ENCODE measurements around the gene ITGA2.

- no peak for TF ChIP-seq POLR2AphosphoS5 (IDR thresholded peaks at IDR 0.05; ENCODE audit: low read depth, low read length)
- no peak for TF ChIP-seq FOXP2 (optimal IDR thresholded peaks at IDR 0.05; ENCODE audit: borderline replicate concordance, extremely low read depth, extremely low read length, insufficient read depth)
- no peak for TF ChIP-seq SIN3A (IDR thresholded peaks at IDR 0.05; ENCODE audit: borderline replicate concordance, insufficient read depth, low read length)
- TF ChIP-seq TAF1 (IDR thresholded peaks at IDR 0.05; ENCODE audit: borderline replicate concordance, insufficient read depth, low read length): no peak
These were observed 34.8 kb downstream of the ITGA2 start for GRCh38 chr5:53023969-53024368.

Data from PFSK-1 (cell line).